SK-N-SH (cell line): ENCODE measurements around the gene SELPLG.

Experiments used
- CHD2 ChIP-seq: fragments of 150-350 bp; IDR thresholded peaks from 2 replicates; pipeline ENCODE4 v1.6.1; 2018; ENCODE audit warnings: low read length; ENCODE audit not compliant: partially characterized antibody
- EP300 ChIP-seq, 2 experiments: IDR thresholded peaks; 2 replicates each; pipeline versions ENCODE4 v1.4.0 to v1.6.1; 2012; ENCODE audit warnings: borderline replicate concordance in 1 of 2, low read depth in 1 of 2, low read length in 1 of 2
- POLR2AphosphoS5 ChIP-seq: IDR thresholded peaks from 2 replicates; pipeline ENCODE4 v1.6.1; 2012; ENCODE audit warnings: low read depth, low read length
- RAD21 ChIP-seq: IDR thresholded peaks from 2 replicates; pipeline ENCODE4 v1.6.1; 2012; ENCODE audit warnings: mild to moderate bottlenecking, low read length
- SIN3A ChIP-seq: IDR thresholded peaks from 2 replicates; pipeline ENCODE4 v1.6.1; 2012; ENCODE audit warnings: low read depth, mild to moderate bottlenecking, low read length, moderate library complexity, borderline replicate concordance
- TCF12 ChIP-seq: IDR thresholded peaks from 2 replicates; pipeline ENCODE4 v1.4.0; 2012
- TF ChIP-seq, protein P1 (sequence below): fragments of 200-600 bp; sonication (generic); IDR thresholded peaks from 2 replicates; pipeline ENCODE4 v1.6.1; 2017; ENCODE audit warnings: antibody characterized with exemption, mild to moderate bottlenecking, moderate library complexity
- TF ChIP-seq, protein P2 (sequence below): fragments of 150-350 bp; IDR thresholded peaks from 2 replicates; pipeline ENCODE4 v1.6.1; 2017; ENCODE audit warnings: antibody characterized with exemption, low read length, low read depth, borderline replicate concordance
- TF ChIP-seq, protein P3 (sequence below): fragments of 150-350 bp; IDR thresholded peaks from 2 replicates; pipeline ENCODE4 v1.6.1; 2016; ENCODE audit warnings: mild to moderate bottlenecking, low read depth, low read length

DNA sequence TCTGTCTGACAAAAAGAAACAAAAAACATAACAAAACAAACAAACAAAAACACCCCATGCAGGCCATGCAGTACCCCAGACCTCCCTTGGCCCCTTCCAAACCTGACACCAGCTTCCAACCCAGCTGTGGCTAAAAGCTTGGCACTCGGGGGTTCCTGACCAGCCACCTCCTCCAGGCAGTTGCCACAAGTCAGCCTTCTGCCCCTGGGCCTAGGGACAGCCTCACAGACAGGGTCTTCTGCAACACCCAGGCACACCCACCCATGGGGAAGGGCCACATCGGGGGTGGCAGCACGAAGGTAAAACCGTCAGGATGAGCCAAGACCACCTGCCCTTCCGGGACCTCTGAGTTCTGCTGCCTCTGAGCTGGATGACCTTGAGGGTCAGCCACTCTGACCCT lies 25.1 kb downstream of the SELPLG start:
- no peak for TF ChIP-seq SIN3A
- TF ChIP-seq, protein P1, sequence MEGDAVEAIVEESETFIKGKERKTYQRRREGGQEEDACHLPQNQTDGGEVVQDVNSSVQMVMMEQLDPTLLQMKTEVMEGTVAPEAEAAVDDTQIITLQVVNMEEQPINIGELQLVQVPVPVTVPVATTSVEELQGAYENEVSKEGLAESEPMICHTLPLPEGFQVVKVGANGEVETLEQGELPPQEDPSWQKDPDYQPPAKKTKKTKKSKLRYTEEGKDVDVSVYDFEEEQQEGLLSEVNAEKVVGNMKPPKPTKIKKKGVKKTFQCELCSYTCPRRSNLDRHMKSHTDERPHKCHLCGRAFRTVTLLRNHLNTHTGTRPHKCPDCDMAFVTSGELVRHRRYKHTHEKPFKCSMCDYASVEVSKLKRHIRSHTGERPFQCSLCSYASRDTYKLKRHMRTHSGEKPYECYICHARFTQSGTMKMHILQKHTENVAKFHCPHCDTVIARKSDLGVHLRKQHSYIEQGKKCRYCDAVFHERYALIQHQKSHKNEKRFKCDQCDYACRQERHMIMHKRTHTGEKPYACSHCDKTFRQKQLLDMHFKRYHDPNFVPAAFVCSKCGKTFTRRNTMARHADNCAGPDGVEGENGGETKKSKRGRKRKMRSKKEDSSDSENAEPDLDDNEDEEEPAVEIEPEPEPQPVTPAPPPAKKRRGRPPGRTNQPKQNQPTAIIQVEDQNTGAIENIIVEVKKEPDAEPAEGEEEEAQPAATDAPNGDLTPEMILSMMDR, result no peak
- TF ChIP-seq, protein P2, sequence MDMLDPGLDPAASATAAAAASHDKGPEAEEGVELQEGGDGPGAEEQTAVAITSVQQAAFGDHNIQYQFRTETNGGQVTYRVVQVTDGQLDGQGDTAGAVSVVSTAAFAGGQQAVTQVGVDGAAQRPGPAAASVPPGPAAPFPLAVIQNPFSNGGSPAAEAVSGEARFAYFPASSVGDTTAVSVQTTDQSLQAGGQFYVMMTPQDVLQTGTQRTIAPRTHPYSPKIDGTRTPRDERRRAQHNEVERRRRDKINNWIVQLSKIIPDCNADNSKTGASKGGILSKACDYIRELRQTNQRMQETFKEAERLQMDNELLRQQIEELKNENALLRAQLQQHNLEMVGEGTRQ, result no peak
- TF ChIP-seq CHD2, result no peak
- TF ChIP-seq RAD21, result no peak
- TF ChIP-seq TCF12, result no peak
- TF ChIP-seq, protein P3, sequence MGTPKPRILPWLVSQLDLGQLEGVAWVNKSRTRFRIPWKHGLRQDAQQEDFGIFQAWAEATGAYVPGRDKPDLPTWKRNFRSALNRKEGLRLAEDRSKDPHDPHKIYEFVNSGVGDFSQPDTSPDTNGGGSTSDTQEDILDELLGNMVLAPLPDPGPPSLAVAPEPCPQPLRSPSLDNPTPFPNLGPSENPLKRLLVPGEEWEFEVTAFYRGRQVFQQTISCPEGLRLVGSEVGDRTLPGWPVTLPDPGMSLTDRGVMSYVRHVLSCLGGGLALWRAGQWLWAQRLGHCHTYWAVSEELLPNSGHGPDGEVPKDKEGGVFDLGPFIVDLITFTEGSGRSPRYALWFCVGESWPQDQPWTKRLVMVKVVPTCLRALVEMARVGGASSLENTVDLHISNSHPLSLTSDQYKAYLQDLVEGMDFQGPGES, result no peak
- no peak for TF ChIP-seq POLR2AphosphoS5
- no peak for TF ChIP-seq EP300 (IDR thresholded peaks at IDR 0.05; ENCODE audit: borderline replicate concordance in 1 of 2, low read depth in 1 of 2, low read length in 1 of 2)
